ENCODE measurements around the gene FSIP1.

FSIP1 gene

GRCh38 chr15:39808909-39809308 is 26.3 kb upstream of the FSIP1 start:
- no peak for TF ChIP-seq TAF1 (IDR thresholded peaks at IDR 0.05; ENCODE audit: low read depth, low read length)
- no peak for TF ChIP-seq POLR2A (IDR thresholded peaks at IDR 0.05; ENCODE audit: low read depth, low read length)
- TF ChIP-seq POU2F2 (IDR thresholded peaks at IDR 0.05; ENCODE audit: low read depth, low read length): no peak
- no peak for TF ChIP-seq SPI1 (IDR thresholded peaks at IDR 0.05; ENCODE audit: low read depth, low read length)
- DNase-seq (ENCODE audit: insufficient read length, low spot score) (no peak), FAIRE-seq (no peak)

- FAIRE-seq (no peak), DNase-seq (ENCODE audit: insufficient read length, low spot score) (no peak)
- no peak for TF ChIP-seq POLR2A (IDR thresholded peaks at IDR 0.05; ENCODE audit: low read depth, low read length)
- no peak for TF ChIP-seq SPI1 (IDR thresholded peaks at IDR 0.05; ENCODE audit: low read depth, low read length)
- no peak for TF ChIP-seq TAF1 (IDR thresholded peaks at IDR 0.05; ENCODE audit: low read depth, low read length)
- TF ChIP-seq PAX5 (IDR thresholded peaks at IDR 0.05; ENCODE audit: insufficient read depth, low read length, severe bottlenecking): no peak
Measured at GRCh38 chr15:39807791-39808190, 25.1 kb upstream of the FSIP1 start.

- peak; percentile 79 for TF ChIP-seq SPI1 (IDR thresholded peaks at IDR 0.05; ENCODE audit: low read depth, low read length)
- TF ChIP-seq POLR2AphosphoS5 (IDR thresholded peaks at IDR 0.05; ENCODE audit: low read depth, low read length): no peak
- FAIRE-seq (peak; percentile 35), DNase-seq (ENCODE audit: insufficient read length, low spot score) (no peak)
Measured at GRCh38 chr15:39804026-39804425, 21.4 kb upstream of the FSIP1 start.

GRCh38 chr15:39803016-39803415 is 20.4 kb upstream of the FSIP1 start:
- TF ChIP-seq POU2F2 (IDR thresholded peaks at IDR 0.05; ENCODE audit: low read depth, low read length): no peak
- TF ChIP-seq SPI1 (IDR thresholded peaks at IDR 0.05; ENCODE audit: low read depth, low read length): no peak
- no peak for TF ChIP-seq TAF1 (IDR thresholded peaks at IDR 0.05; ENCODE audit: low read depth, low read length)
- no peak for TF ChIP-seq POLR2A (IDR thresholded peaks at IDR 0.05; ENCODE audit: low read depth, low read length)
- TF ChIP-seq POLR2AphosphoS5 (IDR thresholded peaks at IDR 0.05; ENCODE audit: low read depth, low read length): no peak
- no peak for TF ChIP-seq PAX5 (IDR thresholded peaks at IDR 0.05; ENCODE audit: insufficient read depth, low read length, severe bottlenecking)
- DNase-seq (ENCODE audit: insufficient read length, low spot score) (no peak), FAIRE-seq (no peak)

- DNase-seq (ENCODE audit: insufficient read length, low spot score) (no peak), FAIRE-seq (peak; percentile 97)
- TF ChIP-seq TAF1 (IDR thresholded peaks at IDR 0.05; ENCODE audit: low read depth, low read length): no peak
- TF ChIP-seq PAX5 (IDR thresholded peaks at IDR 0.05; ENCODE audit: insufficient read depth, low read length, severe bottlenecking): no peak
- TF ChIP-seq POLR2AphosphoS5 (IDR thresholded peaks at IDR 0.05; ENCODE audit: low read depth, low read length): no peak
- TF ChIP-seq POU2F2 (IDR thresholded peaks at IDR 0.05; ENCODE audit: low read depth, low read length): no peak
- TF ChIP-seq SPI1 (IDR thresholded peaks at IDR 0.05; ENCODE audit: low read depth, low read length): peak; percentile 40; the same call in 1 of the 2 replicates
- TF ChIP-seq POLR2A (IDR thresholded peaks at IDR 0.05; ENCODE audit: low read depth, low read length): no peak
Measured at GRCh38 chr15:39801641-39802309, 19.1 kb upstream of the FSIP1 start.

- TF ChIP-seq TAF1 (IDR thresholded peaks at IDR 0.05; ENCODE audit: low read depth, low read length): no peak
- TF ChIP-seq POLR2A (IDR thresholded peaks at IDR 0.05; ENCODE audit: low read depth, low read length): no peak
- TF ChIP-seq PAX5 (IDR thresholded peaks at IDR 0.05; ENCODE audit: insufficient read depth, low read length, severe bottlenecking): no peak
- TF ChIP-seq POLR2AphosphoS5 (IDR thresholded peaks at IDR 0.05; ENCODE audit: low read depth, low read length): no peak
- no peak for TF ChIP-seq POU2F2 (IDR thresholded peaks at IDR 0.05; ENCODE audit: low read depth, low read length)
- no peak for TF ChIP-seq SPI1 (IDR thresholded peaks at IDR 0.05; ENCODE audit: low read depth, low read length)
- DNase-seq (ENCODE audit: insufficient read length, low spot score) (no peak), FAIRE-seq (no peak)
Measured at GRCh38 chr15:39799552-39800011, 16.9 kb upstream of the FSIP1 start.

- TF ChIP-seq POLR2AphosphoS5 (IDR thresholded peaks at IDR 0.05; ENCODE audit: low read depth, low read length) (no peak), PAX5 (IDR thresholded peaks at IDR 0.05; ENCODE audit: insufficient read depth, low read length, severe bottlenecking) (no peak), TAF1 (IDR thresholded peaks at IDR 0.05; ENCODE audit: low read depth, low read length) (no peak), POU2F2 (IDR thresholded peaks at IDR 0.05; ENCODE audit: low read depth, low read length) (no peak), SPI1 (IDR thresholded peaks at IDR 0.05; ENCODE audit: low read depth, low read length) (no peak), POLR2A (IDR thresholded peaks at IDR 0.05; ENCODE audit: low read depth, low read length) (no peak)
Measured at GRCh38 chr15:39798382-39798781, 15.7 kb upstream of the FSIP1 start.

GRCh38 chr15:39797407-39797806 is 14.8 kb upstream of the FSIP1 start:
- peak; percentile 69 for TF ChIP-seq POU2F2 (IDR thresholded peaks at IDR 0.05; ENCODE audit: low read depth, low read length)
- no peak for TF ChIP-seq PAX5 (IDR thresholded peaks at IDR 0.05; ENCODE audit: insufficient read depth, low read length, severe bottlenecking)
- FAIRE-seq: no peak
- no peak for DNase-seq (ENCODE audit: insufficient read length, low spot score)

More at GRCh38 chr15:39798382-39798781, 15.7 kb upstream of the FSIP1 start:
- DNase-seq (ENCODE audit: insufficient read length, low spot score) (no peak), FAIRE-seq (no peak)

- TF ChIP-seq POLR2A (IDR thresholded peaks at IDR 0.05; ENCODE audit: low read depth, low read length) (no peak), POLR2AphosphoS5 (IDR thresholded peaks at IDR 0.05; ENCODE audit: low read depth, low read length) (no peak), PAX5 (IDR thresholded peaks at IDR 0.05; ENCODE audit: insufficient read depth, low read length, severe bottlenecking) (no peak), TAF1 (IDR thresholded peaks at IDR 0.05; ENCODE audit: low read depth, low read length) (no peak), POU2F2 (IDR thresholded peaks at IDR 0.05; ENCODE audit: low read depth, low read length) (no peak), SPI1 (IDR thresholded peaks at IDR 0.05; ENCODE audit: low read depth, low read length) (no peak)
- DNase-seq (ENCODE audit: insufficient read length, low spot score) (no peak), FAIRE-seq (no peak)
Measured at GRCh38 chr15:39796601-39797000, 14.0 kb upstream of the FSIP1 start.

GRCh38 chr15:39795486-39795885 is 12.8 kb upstream of the FSIP1 start:
- TF ChIP-seq TAF1 (IDR thresholded peaks at IDR 0.05; ENCODE audit: low read depth, low read length) (no peak), POU2F2 (IDR thresholded peaks at IDR 0.05; ENCODE audit: low read depth, low read length) (no peak), SPI1 (IDR thresholded peaks at IDR 0.05; ENCODE audit: low read depth, low read length) (no peak), POLR2AphosphoS5 (IDR thresholded peaks at IDR 0.05; ENCODE audit: low read depth, low read length) (no peak)
- DNase-seq (ENCODE audit: insufficient read length, low spot score): no peak
- FAIRE-seq: no peak
